H9 (cell line): Measurements from ENCODE around the gene RGS2. TPM values are rescaled to one million over a fixed set of nuclear protein-coding genes. Genes with fewer than 3 reads are reported as not detected.

Source experiments
- DNase-seq: peaks from one replicate; pipeline ENCODE4 v3.0.0-alpha.2; 2017
- H2AFZ ChIP-seq: one replicate; pipeline ENCODE4 v1.6.1; 2013; ENCODE audit warnings: mild to moderate bottlenecking, low read length, control low read depth, moderate library complexity
- H2AK5ac ChIP-seq: 2 replicates; pipeline ENCODE4 v1.6.1; 2013; ENCODE audit warnings: low read length, control low read depth, mixed read lengths; ENCODE audit not compliant: insufficient read length
- H2BK120ac ChIP-seq: one replicate; pipeline ENCODE4 v1.6.1; 2013; ENCODE audit warnings: low read depth, mild to moderate bottlenecking, low read length, control low read depth, inconsistent platforms; ENCODE audit not compliant: poor library complexity, severe bottlenecking
- H2BK12ac ChIP-seq: 2 replicates; pipeline ENCODE4 v1.6.1; 2013; ENCODE audit warnings: low read length, control low read depth, mixed read lengths, low read depth; ENCODE audit not compliant: insufficient read length
- H2BK15ac ChIP-seq: 2 replicates; pipeline ENCODE4 v1.6.1; 2013; ENCODE audit warnings: low read depth, low read length, control low read depth
- H2BK20ac ChIP-seq: one replicate; pipeline ENCODE4 v1.6.1; 2013; ENCODE audit warnings: low read depth, mild to moderate bottlenecking, low read length, control low read depth, inconsistent platforms; ENCODE audit not compliant: poor library complexity, severe bottlenecking
- H2BK5ac ChIP-seq: 2 replicates; pipeline ENCODE4 v1.6.1; 2013; ENCODE audit warnings: low read length, control low read depth, mixed read lengths; ENCODE audit not compliant: insufficient read length
- H3K14ac ChIP-seq: 2 replicates; pipeline ENCODE4 v1.6.1; 2013; ENCODE audit warnings: low read length, control low read depth; ENCODE audit not compliant: insufficient read depth
- H3K18ac ChIP-seq: 2 replicates; pipeline ENCODE4 v1.6.1; 2013; ENCODE audit warnings: low read depth, mild to moderate bottlenecking, mixed read lengths, low read length, control low read depth; ENCODE audit not compliant: insufficient read length
- H3K23ac ChIP-seq: 2 replicates; pipeline ENCODE4 v1.6.1; 2013; ENCODE audit warnings: low read length, control low read depth, mixed read lengths, low read depth; ENCODE audit not compliant: insufficient read length
- H3K23me2 ChIP-seq: 2 replicates; pipeline ENCODE4 v1.6.1; 2013; ENCODE audit warnings: low read depth, mild to moderate bottlenecking, mixed read lengths, low read length, control low read depth; ENCODE audit not compliant: insufficient read length, poor library complexity, severe bottlenecking
- H3K27ac ChIP-seq: 2 replicates; pipeline ENCODE4 v1.5.1; 2013; ENCODE audit warnings: low read length, control low read depth, mixed read lengths, low read depth; ENCODE audit not compliant: insufficient read length
- H3K27me3 ChIP-seq: 2 replicates; pipeline ENCODE4 v1.6.1; 2013; ENCODE audit warnings: low read length, control low read depth, inconsistent platforms; ENCODE audit not compliant: insufficient read depth
- H3K4ac ChIP-seq: 2 replicates; pipeline ENCODE4 v1.6.1; 2013; ENCODE audit warnings: low read depth, mild to moderate bottlenecking, control low read depth, inconsistent platforms, low read length, moderate library complexity
- H3K4me1 ChIP-seq: 2 replicates; pipeline ENCODE4 v1.6.1; 2013; ENCODE audit warnings: low read length, control low read depth, inconsistent platforms; ENCODE audit not compliant: insufficient read depth
- H3K4me2 ChIP-seq: 2 replicates; pipeline ENCODE4 v1.6.1; 2013; ENCODE audit warnings: low read length, control low read depth, mixed read lengths; ENCODE audit not compliant: insufficient read length, insufficient read depth
- H3K56ac ChIP-seq: 2 replicates; pipeline ENCODE4 v1.6.1; 2013; ENCODE audit warnings: low read depth, mild to moderate bottlenecking, mixed read lengths, low read length, control low read depth; ENCODE audit not compliant: insufficient read length
- H3K79me1 ChIP-seq: 2 replicates; pipeline ENCODE4 v1.6.1; 2013; ENCODE audit warnings: low read depth, mild to moderate bottlenecking, moderate library complexity, low read length, control low read depth, inconsistent platforms; ENCODE audit not compliant: insufficient read depth, poor library complexity, severe bottlenecking
- H3K79me2 ChIP-seq: 2 replicates; pipeline ENCODE4 v1.6.1; 2013; ENCODE audit warnings: low read length, control low read depth, inconsistent platforms; ENCODE audit not compliant: insufficient read depth
- H3K9ac ChIP-seq: 2 replicates; pipeline ENCODE4 v1.6.1; 2013; ENCODE audit warnings: low read length, control low read depth, mixed read lengths; ENCODE audit not compliant: insufficient read length; ENCODE audit errors: extremely low read depth
- H3K9me3 ChIP-seq: one replicate; pipeline ENCODE4 v1.6.1; 2013; ENCODE audit warnings: low read depth, low read length, inconsistent platforms; ENCODE audit not compliant: control insufficient read depth
- H3T11ph ChIP-seq: one replicate; pipeline ENCODE4 v1.6.1; 2013; ENCODE audit warnings: mild to moderate bottlenecking, low read length, control low read depth, inconsistent platforms
- H4K20me1 ChIP-seq: one replicate; pipeline ENCODE4 v1.6.1; 2013; ENCODE audit not compliant: control insufficient read depth, insufficient read length, insufficient read depth
- H4K5ac ChIP-seq: 2 replicates; pipeline ENCODE4 v1.6.1; 2013; ENCODE audit warnings: low read depth, mild to moderate bottlenecking, mixed read lengths, low read length, control low read depth; ENCODE audit not compliant: insufficient read length
- H4K8ac ChIP-seq: replicated peaks from 2 replicates; pipeline ENCODE4 v1.6.1; 2013; ENCODE audit warnings: low read length, control low read depth, mixed read lengths, low read depth; ENCODE audit not compliant: insufficient read length
- H4K91ac ChIP-seq: 2 replicates; pipeline ENCODE4 v1.6.1; 2013; ENCODE audit warnings: low read depth, mild to moderate bottlenecking, moderate library complexity, mixed read lengths, low read length, control low read depth; ENCODE audit not compliant: insufficient read length
- H3K27ac Mint-ChIP-seq, 3 experiments: 2 replicates in 2 of 3; 3 replicates in 1 of 3; pipeline ENCODE4 v1.8.0; 2020 to 2021; ENCODE audit warnings: mixed read lengths in 3 of 3, mild to moderate bottlenecking in 1 of 3, moderate library complexity in 1 of 3
- H3K27me3 Mint-ChIP-seq: 2 replicates; pipeline ENCODE4 v1.8.0; 2021; ENCODE audit warnings: low read depth, mild to moderate bottlenecking, moderate library complexity, mixed read lengths
- H3K36me3 Mint-ChIP-seq, 3 experiments: 2 replicates in 2 of 3; 3 replicates in 1 of 3; pipeline ENCODE4 v1.8.0; 2020 to 2021; ENCODE audit warnings: low read depth in 3 of 3, mixed read lengths in 3 of 3; ENCODE audit not compliant: insufficient read depth in 1 of 3
- H3K4me1 Mint-ChIP-seq, 2 experiments: 2 replicates each; pipeline ENCODE4 v1.8.0; 2020; ENCODE audit warnings: mixed read lengths in 2 of 2
- H3K4me3 Mint-ChIP-seq, 2 experiments: 2 replicates in 1 of 2; 3 replicates in 1 of 2; pipeline ENCODE4 v1.8.0; 2020 to 2021; ENCODE audit warnings: mild to moderate bottlenecking in 2 of 2, mixed read lengths in 2 of 2, moderate library complexity in 1 of 2
- H3K9me3 Mint-ChIP-seq, 2 experiments: 2 replicates in 1 of 2; 3 replicates in 1 of 2; pipeline ENCODE4 v1.8.0; 2020; ENCODE audit warnings: mild to moderate bottlenecking in 2 of 2, mixed read lengths in 2 of 2, moderate library complexity in 1 of 2
- WGBS: extraction: QIAGEN DNeasy Blood & Tissue Kit; methylation state at CpG from one replicate; pipeline ENCODE4 v1.1.7; 2013; ENCODE audit warnings: missing lambda C conversion rate, low lambda C conversion rate, mixed read lengths; ENCODE audit not compliant: insufficient read length; ENCODE audit errors: extremely low coverage; 5-methylcytosine and 5-hydroxymethylcytosine counted together
- total RNA-seq: library from RNA; stranded (reverse); gene quantifications from 2 replicates; pipeline ENCODE4 v1.2.1, GENCODE V29; 2021
- TF ChIP-seq, protein P1 (sequence below): fragments of 200-600 bp; sonication (generic); conservative IDR thresholded peaks from 3 replicates; pipeline ENCODE4 v1.8.0; 2021; ENCODE audit warnings: antibody characterized with exemption, mild to moderate bottlenecking

The RGS2 gene
- total RNA-seq, 1 experiment from 2014 or later, result 13.9 TPM

DNA sequence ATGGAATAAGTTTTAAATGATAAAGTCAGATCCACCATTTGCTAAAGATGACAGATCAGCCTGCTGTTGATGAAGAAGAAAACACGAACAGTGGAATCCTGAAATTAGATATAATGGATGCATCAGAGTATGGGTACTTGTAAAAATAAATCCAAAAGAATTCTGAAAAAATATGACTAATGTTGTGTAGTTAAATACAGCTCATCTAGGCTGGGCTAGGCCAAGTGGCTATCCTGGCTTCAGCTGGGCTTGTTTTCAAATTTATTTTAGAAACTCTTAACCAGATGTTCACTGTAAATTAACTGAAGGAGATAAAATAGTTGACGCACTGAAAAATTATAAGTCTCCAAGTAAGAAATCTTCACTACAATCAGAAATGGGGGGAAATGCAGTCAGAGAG is 7.4 kb upstream of the RGS2 start:
- Histone ChIP-seq H3K23ac (no peak overlapping the region), H3T11ph (no peak overlapping the region), H3K4ac (no peak overlapping the region), H3K79me1 (no peaks in the 10 kb centered on the region), H3K4me2 (no peak overlapping the region), H4K8ac (no peak overlapping the region), H2BK20ac (no peak overlapping the region), H2BK5ac (no peak overlapping the region), H3K9me3 (no peaks in the 10 kb centered on the region), H3K18ac (no peak overlapping the region), H3K27ac (no peak overlapping the region), H4K20me1 (no peaks in the 10 kb centered on the region), H3K56ac (no peak overlapping the region), H4K5ac (no peak overlapping the region), H2BK15ac (no peak overlapping the region), H3K79me2 (no peaks in the 10 kb centered on the region), H3K4me1 (no peaks in the 10 kb centered on the region; the same call in 1 of the 2 replicates), H3K9ac (no peak overlapping the region), H3K14ac (no peak overlapping the region), H2AK5ac (no peak overlapping the region), H2AFZ (no peak overlapping the region), H3K27me3 (no peaks in the 10 kb centered on the region), H2BK12ac (no peak overlapping the region), H4K91ac (no peak overlapping the region), H3K23me2 (no peaks in the 10 kb centered on the region), H2BK120ac (no peak overlapping the region)
- WGBS, result no CpG with 5 or more reads among the region's 2 CpGs
- Mint-ChIP-seq H3K9me3 (no peaks in the 10 kb centered on the region; a peak in 1 of 5 replicates), H3K27me3 (no peaks in the 10 kb centered on the region), H3K4me1 (no peaks in the 10 kb centered on the region), H3K36me3 (no peaks in the 10 kb centered on the region), H3K27ac (no peak overlapping the region), H3K4me3 (no peak overlapping the region)
- no peak for DNase-seq
- TF ChIP-seq, protein P1, sequence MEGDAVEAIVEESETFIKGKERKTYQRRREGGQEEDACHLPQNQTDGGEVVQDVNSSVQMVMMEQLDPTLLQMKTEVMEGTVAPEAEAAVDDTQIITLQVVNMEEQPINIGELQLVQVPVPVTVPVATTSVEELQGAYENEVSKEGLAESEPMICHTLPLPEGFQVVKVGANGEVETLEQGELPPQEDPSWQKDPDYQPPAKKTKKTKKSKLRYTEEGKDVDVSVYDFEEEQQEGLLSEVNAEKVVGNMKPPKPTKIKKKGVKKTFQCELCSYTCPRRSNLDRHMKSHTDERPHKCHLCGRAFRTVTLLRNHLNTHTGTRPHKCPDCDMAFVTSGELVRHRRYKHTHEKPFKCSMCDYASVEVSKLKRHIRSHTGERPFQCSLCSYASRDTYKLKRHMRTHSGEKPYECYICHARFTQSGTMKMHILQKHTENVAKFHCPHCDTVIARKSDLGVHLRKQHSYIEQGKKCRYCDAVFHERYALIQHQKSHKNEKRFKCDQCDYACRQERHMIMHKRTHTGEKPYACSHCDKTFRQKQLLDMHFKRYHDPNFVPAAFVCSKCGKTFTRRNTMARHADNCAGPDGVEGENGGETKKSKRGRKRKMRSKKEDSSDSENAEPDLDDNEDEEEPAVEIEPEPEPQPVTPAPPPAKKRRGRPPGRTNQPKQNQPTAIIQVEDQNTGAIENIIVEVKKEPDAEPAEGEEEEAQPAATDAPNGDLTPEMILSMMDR, result no peak
